C4-2B (cell line): ENCODE results near the gene KIAA0586.
A peak's percentile ranks its signal among the peaks of the same experiment; 100 is the strongest.

Source experiments
- H3K27ac ChIP-seq: fragments of 450-650 bp; 2 replicates; pipeline ENCODE4 v1.5.1; 2017
- CTCF ChIP-seq: fragments of 450-650 bp; conservative IDR thresholded peaks from 2 replicates; pipeline ENCODE4 v1.5.1; 2017; ENCODE audit warnings: mild to moderate bottlenecking
- ZFX ChIP-seq: fragments of 450-650 bp; IDR thresholded peaks from 2 replicates; pipeline ENCODE4 v1.6.1; 2017

Gene KIAA0586

GRCh38 chr14:58427281-58428117 is at the start of gene KIAA0586, which contains the start of gene TIMM9:
Gene KIAA0586, plus strand, starts transcription at chr14:58427719. Its CDS starts 546 bp downstream, at chr14:58428265.
Gene TIMM9, minus strand, starts transcription at chr14:58427531. Its CDS starts 15,586 bp downstream, at chr14:58411945.
- peak within 1 kb of the TSS; percentile 91 for H3K27ac ChIP-seq
- no peak for TF ChIP-seq ZFX
- TF ChIP-seq CTCF = no peak

GRCh38 chr14:58390830-58391229 is 36.7 kb upstream of the KIAA0586 start:
- no peak overlapping the region for H3K27ac ChIP-seq
- TF ChIP-seq CTCF (no peak), ZFX (no peak)

- H3K27ac ChIP-seq = peak overlapping the region; percentile 39; the same call in 1 of the 2 replicates
- TF ChIP-seq ZFX (no peak), CTCF (no peak)
These were observed 32.0 kb upstream of the KIAA0586 start for GRCh38 chr14:58395562-58395811.

GRCh38 chr14:58395812-58396788 is 31.4 kb upstream of the KIAA0586 start, which contains the start of gene TOMM20L:
Gene TOMM20L, plus strand, starts transcription at chr14:58395930. Its CDS starts 28 bp downstream, at chr14:58395958.
- TF ChIP-seq CTCF (peak; percentile 93), ZFX (peak; percentile 33; the same call in 1 of the 2 replicates)

GRCh38 chr14:58397156-58397555 is 30.4 kb upstream of the KIAA0586 start:
- no peak overlapping the region for H3K27ac ChIP-seq
- TF ChIP-seq CTCF (no peak), ZFX (no peak)

More at GRCh38 chr14:58395812-58396788, 31.4 kb upstream of the KIAA0586 start, which contains the start of gene TOMM20L:
- peak within 1 kb of the TSS; percentile 39; the same call in 1 of the 2 replicates for H3K27ac ChIP-seq

- no peak overlapping the region for H3K27ac ChIP-seq
These were observed 29.0 kb upstream of the KIAA0586 start for GRCh38 chr14:58398495-58398894.

More at GRCh38 chr14:58398495-58398894, 29.0 kb upstream of the KIAA0586 start:
- TF ChIP-seq ZFX (no peak), CTCF (no peak)
